Measurements from ENCODE around the gene MVB12B. TPM values are rescaled to one million over a fixed set of nuclear protein-coding genes. Genes with fewer than 3 reads are reported as not detected.

Gene MVB12B
- total RNA-seq, 1 experiment from 2014 or later = 5.7 TPM

DNA sequence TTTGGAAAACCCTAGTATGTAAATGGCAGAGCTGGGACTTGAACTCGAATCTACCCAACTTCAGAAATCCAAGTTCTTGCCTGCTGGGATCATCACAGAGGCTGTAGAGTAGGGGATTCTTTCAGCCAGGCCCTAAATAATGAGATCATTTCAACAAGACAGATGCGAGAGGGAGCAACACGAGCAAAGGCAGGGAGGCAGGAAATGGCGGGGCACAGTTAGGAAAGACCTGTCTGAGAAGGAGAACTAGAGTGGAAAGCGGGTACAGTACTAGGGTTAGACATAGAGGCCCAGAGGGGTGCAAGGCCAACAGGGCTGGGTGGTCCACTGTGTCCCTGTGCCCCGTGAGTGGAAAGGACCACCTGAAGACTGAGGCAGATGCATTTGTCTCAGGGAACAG, 46.1 kb downstream of the MVB12B start:
- ChIA-PET CTCF (no interaction called here), POLR2A (no interaction called here)
- Mint-ChIP-seq H3K36me3 (no peaks in the 10 kb centered on the region), H3K27ac (no peak overlapping the region), H3K4me1 (peaks cover 52% of the 10 kb centered on the region), H3K4me3 (no peak overlapping the region), H3K9me3 (no peaks in the 10 kb centered on the region), H3K27me3 (ENCODE audit: low read depth) (no peaks in the 10 kb centered on the region)
- no peak for DNase-seq (ENCODE audit: low spot score)
- no peak for ATAC-seq
- TF ChIP-seq CREB1 (CRISPR knock-in tag; IDR thresholded peaks at IDR 0.05) (no peak), FOXP1 (CRISPR knock-in tag; IDR thresholded peaks at IDR 0.05; ENCODE audit: borderline replicate concordance) (no peak), TEAD1 (CRISPR knock-in tag; IDR thresholded peaks at IDR 0.05) (no peak), ZNF423 (CRISPR knock-in tag; IDR thresholded peaks at IDR 0.05) (no peak), ATF3 (CRISPR knock-in tag; conservative IDR thresholded peaks at IDR 0.05) (no peak)

- Mint-ChIP-seq H3K36me3 (no peaks in the 10 kb centered on the region), H3K9me3 (no peaks in the 10 kb centered on the region), H3K27ac (no peak overlapping the region), H3K4me1 (peaks cover 54% of the 10 kb centered on the region), H3K27me3 (ENCODE audit: low read depth) (no peaks in the 10 kb centered on the region), H3K4me3 (no peak overlapping the region)
- no peak for ATAC-seq
- no peak for DNase-seq (ENCODE audit: low spot score)
- TF ChIP-seq, protein P1, sequence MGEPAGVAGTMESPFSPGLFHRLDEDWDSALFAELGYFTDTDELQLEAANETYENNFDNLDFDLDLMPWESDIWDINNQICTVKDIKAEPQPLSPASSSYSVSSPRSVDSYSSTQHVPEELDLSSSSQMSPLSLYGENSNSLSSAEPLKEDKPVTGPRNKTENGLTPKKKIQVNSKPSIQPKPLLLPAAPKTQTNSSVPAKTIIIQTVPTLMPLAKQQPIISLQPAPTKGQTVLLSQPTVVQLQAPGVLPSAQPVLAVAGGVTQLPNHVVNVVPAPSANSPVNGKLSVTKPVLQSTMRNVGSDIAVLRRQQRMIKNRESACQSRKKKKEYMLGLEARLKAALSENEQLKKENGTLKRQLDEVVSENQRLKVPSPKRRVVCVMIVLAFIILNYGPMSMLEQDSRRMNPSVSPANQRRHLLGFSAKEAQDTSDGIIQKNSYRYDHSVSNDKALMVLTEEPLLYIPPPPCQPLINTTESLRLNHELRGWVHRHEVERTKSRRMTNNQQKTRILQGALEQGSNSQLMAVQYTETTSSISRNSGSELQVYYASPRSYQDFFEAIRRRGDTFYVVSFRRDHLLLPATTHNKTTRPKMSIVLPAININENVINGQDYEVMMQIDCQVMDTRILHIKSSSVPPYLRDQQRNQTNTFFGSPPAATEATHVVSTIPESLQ (CRISPR knock-in tag; IDR thresholded peaks at IDR 0.05) = no peak
- CTCF ChIA-PET = no interaction called here
- POLR2A ChIA-PET = no interaction called here
These were observed 46.6 kb downstream of the MVB12B start for GRCh38 chr9:126373241-126373640.

DNA sequence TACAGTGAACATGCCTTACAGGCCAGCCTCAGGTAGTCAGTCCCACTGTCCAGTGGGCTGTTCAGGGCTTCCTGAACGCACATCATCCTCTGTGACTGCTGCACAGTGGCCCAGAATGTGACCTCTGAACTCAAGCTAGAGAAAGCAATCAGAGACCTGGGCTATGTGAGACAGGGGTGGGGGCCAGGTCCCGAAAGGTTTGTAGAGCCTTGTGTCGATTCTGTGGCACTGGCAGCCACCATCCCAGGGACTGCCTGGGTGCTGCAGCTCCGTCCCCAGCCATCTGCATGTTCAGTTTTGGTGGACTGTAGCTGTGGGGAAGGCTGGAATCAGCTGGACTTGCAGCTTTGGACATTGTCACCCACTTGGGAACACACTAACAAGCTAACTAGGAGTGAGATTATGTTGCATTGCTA, 47.7 kb downstream of the MVB12B start:
- no peak overlapping the region for H3K27ac Mint-ChIP-seq
- H3K4me1 Mint-ChIP-seq = peaks cover 57% of the 10 kb centered on the region
- H3K27me3 Mint-ChIP-seq (ENCODE audit: low read depth) = no peaks in the 10 kb centered on the region
- POLR2A ChIA-PET = no interaction called here
- H3K36me3 Mint-ChIP-seq = no peaks in the 10 kb centered on the region
- no peak for ATAC-seq
- CTCF ChIA-PET = interaction anchor here (1.6 kb wide), 1 partner anchor 24 kb away, joined by 11 read pairs; no protein-coding TSS in a partner anchor
- H3K9me3 Mint-ChIP-seq = no peaks in the 10 kb centered on the region
- DNase-seq (ENCODE audit: low spot score) = no peak
- H3K4me3 Mint-ChIP-seq = no peak overlapping the region
- TF ChIP-seq ESRRA (CRISPR knock-in tag; IDR thresholded peaks at IDR 0.05; ENCODE audit: borderline replicate concordance) (no peak), FOXK1 (CRISPR knock-in tag; IDR thresholded peaks at IDR 0.05) (no peak), OVOL2 (CRISPR knock-in tag; IDR thresholded peaks at IDR 0.05; ENCODE audit: borderline replicate concordance) (no peak), ATF1 (CRISPR knock-in tag; IDR thresholded peaks at IDR 0.05) (no peak), NR2C2 (CRISPR knock-in tag; IDR thresholded peaks at IDR 0.05) (no peak), FOXP1 (CRISPR knock-in tag; IDR thresholded peaks at IDR 0.05; ENCODE audit: borderline replicate concordance) (no peak), ZNF532 (CRISPR knock-in tag; IDR thresholded peaks at IDR 0.05; ENCODE audit: borderline replicate concordance) (no peak), SMAD4 (CRISPR knock-in tag; IDR thresholded peaks at IDR 0.05) (no peak), NFE2L1 (CRISPR knock-in tag; IDR thresholded peaks at IDR 0.05) (no peak), ZBTB21 (CRISPR knock-in tag; IDR thresholded peaks at IDR 0.05; ENCODE audit: borderline replicate concordance) (no peak), CREM (CRISPR knock-in tag; IDR thresholded peaks at IDR 0.05) (no peak), CREB1 (CRISPR knock-in tag; IDR thresholded peaks at IDR 0.05) (no peak), TEAD4 (CRISPR knock-in tag; IDR thresholded peaks at IDR 0.05) (no peak), IRF1 (CRISPR knock-in tag; IDR thresholded peaks at IDR 0.05) (no peak), CDX4 (CRISPR knock-in tag; IDR thresholded peaks at IDR 0.05; ENCODE audit: borderline replicate concordance) (no peak)
- TF ChIP-seq, protein P2, sequence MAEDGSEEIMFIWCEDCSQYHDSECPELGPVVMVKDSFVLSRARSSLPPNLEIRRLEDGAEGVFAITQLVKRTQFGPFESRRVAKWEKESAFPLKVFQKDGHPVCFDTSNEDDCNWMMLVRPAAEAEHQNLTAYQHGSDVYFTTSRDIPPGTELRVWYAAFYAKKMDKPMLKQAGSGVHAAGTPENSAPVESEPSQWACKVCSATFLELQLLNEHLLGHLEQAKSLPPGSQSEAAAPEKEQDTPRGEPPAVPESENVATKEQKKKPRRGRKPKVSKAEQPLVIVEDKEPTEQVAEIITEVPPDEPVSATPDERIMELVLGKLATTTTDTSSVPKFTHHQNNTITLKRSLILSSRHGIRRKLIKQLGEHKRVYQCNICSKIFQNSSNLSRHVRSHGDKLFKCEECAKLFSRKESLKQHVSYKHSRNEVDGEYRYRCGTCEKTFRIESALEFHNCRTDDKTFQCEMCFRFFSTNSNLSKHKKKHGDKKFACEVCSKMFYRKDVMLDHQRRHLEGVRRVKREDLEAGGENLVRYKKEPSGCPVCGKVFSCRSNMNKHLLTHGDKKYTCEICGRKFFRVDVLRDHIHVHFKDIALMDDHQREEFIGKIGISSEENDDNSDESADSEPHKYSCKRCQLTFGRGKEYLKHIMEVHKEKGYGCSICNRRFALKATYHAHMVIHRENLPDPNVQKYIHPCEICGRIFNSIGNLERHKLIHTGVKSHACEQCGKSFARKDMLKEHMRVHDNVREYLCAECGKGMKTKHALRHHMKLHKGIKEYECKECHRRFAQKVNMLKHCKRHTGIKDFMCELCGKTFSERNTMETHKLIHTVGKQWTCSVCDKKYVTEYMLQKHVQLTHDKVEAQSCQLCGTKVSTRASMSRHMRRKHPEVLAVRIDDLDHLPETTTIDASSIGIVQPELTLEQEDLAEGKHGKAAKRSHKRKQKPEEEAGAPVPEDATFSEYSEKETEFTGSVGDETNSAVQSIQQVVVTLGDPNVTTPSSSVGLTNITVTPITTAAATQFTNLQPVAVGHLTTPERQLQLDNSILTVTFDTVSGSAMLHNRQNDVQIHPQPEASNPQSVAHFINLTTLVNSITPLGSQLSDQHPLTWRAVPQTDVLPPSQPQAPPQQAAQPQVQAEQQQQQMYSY (CRISPR knock-in tag; IDR thresholded peaks at IDR 0.05) = no peak

Data from WTC11 (cell line).